Inferior parietal cortex (tissue), 1 donor: ENCODE results near the gene WDR27.

Experiments
- DNase-seq: peaks from one replicate; pipeline ENCODE4 v3.0.0-alpha.2; 2016; ENCODE audit errors: extremely low spot score

Gene WDR27

DNA sequence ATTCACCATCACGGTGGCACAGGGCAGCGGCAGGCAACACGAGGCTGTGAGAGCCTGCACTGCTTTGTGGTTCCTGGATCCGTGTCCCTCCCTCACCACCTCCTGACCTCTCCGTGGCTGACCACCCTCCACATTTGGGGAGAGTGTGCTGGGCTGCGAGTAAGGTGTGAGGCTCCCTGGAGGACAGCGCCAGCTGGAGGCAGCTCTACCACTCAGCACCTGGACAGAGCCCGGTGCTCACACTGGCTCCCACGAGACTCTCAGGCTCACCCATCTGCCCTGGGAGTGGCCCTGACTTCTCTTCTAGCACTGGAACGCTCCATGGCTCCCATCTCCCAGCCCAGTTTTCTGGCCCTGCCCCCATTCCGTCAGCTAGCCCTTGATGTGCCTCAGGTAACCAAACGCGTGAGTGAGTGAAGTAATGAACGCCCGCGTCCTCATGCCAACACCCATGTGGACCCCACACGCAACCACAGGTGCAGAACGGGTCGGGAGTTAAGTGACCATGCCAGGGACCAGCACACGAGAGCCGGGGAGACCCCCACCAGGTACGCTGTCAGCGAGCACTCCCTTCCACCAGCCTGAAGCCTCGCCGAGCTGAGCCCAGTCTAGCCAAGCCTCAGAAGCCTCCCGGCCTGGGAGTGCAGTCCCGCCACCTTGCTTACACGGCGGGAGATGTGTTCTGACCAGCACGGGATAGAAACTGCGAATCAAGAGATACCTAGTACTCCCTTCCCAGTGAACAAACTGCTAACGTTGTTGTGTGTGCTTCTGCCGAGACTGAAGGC lies 137.2 kb downstream of the WDR27 start:
- no peak for DNase-seq

DNA sequence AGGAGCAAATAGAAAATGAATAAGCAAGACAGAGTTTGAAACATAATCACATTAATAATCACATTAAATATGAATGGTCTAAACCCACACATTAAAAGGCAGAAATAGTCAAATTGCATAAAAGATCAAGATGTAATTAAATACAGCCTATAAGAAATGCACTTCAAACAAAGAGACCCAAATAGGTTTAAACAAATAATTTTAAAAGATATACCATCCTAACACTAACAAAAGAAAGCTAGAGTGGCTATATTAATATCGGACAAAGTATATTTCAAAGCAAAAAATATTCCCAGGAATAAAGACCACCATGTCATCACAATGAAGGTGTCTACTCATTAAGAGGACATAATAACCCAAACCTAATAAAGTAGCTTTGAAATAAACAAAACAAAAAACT lies 140.2 kb downstream of the WDR27 start:
- DNase-seq = no peak

DNA sequence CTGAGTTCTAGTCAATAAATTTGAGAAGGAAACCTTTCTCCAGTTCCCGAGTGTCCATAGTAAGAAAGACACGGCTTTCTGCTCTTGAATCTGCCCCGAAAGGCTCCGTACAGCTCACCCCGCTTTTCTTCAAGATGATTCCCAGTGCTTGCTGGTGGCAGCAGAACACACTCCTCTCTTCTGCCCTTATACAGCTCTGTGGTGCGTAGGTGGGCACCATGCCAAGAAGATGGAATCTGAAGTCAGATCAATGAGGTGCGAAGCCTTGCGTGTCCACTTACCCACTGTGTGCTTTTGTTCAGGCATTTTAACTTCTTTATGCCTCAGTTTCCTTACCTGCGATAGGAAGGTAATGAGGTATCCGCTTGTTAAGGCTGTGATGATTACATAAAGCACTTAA lies 142.2 kb downstream of the WDR27 start:
- DNase-seq = no peak

DNA sequence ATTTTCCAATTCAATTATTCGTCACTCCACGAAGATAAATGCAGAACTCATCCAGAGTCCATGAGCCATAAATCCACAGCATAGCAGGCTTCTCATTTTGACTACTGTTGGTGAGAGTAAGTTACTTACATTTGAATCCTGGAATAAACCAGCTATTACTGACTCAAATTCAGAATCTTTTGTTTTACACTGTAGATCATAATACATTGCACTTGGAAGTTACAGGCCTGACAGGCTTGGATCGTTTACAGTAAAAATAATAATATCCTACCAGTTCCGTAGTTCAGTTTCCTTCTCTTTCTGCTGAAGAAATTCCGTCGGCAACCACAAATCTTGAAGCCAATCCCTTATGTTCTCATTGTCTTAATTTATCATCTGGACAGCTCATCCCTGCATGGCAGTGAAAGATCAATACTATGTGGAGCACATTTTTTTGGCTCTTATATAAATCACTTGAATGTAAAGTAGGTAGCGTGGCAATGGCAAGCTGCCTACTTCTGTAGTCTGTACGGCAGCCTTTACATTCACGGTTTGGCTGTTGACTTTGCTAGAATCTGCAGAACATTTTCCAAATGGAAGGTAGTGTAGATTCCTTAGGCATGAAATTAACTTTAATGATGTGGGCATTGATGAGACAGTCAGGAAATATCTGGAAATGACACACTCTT lies 142.9 kb downstream of the WDR27 start:
- no peak for DNase-seq

DNA sequence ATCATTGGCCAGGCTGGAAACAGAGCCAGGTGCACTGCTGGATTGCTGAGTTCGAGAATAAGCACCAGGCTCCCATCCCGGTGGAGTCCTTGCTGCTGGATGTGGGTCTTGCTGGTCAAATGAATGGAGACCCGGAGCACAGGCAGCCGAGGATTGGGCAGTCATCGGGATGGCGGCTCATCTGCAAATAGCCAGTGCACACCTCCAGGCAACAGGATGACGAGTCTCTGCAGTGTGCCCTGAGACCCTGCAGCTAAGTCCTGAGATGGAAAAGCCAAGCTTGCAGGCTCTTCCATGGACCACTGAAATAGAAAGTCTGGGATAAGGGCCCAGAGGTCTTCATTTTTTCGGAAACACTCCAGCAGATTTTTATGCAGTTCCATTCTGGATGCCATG lies 143.5 kb downstream of the WDR27 start:
- no peak for DNase-seq

DNA sequence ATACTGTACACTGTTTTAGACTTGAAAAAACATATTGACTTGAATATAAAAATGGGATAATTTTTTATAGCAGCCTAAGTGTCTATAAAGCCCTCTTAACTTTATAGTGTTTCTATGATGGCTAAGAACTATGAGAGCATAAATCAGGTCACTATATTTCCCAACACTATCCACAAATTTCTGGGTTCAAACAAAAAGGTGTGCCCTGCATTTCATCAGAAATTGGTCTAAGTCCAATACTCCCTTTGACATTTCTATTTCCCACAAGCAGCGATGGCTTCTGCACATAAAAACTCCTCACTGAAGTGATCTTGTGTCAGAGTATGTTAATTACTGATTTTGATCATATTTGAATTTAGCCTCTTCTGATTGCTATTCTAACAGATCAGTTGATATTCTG lies 143.9 kb downstream of the WDR27 start:
- DNase-seq = no peak

DNA sequence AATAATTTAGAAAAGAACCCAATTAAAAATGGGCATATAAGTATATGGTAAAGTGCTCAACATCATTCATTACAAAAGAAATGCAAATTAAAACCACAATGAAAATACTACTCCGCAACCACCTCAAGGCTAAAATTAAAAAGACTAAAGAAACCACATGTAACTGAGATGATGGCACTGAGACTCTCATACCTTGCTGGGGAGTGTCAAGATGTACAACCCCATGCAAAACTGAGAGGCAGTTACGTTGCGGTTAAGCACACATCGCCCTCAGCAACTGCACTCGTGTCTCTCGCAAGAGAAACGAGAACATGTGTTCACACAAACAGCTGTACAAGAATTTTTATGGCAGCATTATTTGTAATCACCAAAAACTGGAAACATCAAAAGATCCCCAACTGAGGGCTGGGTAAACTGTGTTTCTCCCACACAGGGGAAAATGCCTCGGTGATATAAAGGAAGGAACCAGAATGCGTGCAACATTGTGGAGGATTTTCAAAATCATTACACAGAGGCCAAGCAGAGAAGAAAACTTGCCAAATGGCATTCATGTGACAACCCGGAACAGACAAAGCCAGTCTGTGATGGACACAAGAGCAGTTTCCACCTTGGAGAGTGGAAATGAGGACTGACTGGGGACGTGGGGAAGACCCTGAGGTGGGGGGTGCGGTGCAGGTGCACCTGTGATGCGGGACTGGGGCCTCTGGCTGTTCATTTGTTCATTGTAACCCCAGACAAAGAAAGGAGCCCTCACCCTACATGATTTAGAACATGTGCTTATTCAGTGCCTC lies 144.9 kb downstream of the WDR27 start:
- no peak for DNase-seq

DNA sequence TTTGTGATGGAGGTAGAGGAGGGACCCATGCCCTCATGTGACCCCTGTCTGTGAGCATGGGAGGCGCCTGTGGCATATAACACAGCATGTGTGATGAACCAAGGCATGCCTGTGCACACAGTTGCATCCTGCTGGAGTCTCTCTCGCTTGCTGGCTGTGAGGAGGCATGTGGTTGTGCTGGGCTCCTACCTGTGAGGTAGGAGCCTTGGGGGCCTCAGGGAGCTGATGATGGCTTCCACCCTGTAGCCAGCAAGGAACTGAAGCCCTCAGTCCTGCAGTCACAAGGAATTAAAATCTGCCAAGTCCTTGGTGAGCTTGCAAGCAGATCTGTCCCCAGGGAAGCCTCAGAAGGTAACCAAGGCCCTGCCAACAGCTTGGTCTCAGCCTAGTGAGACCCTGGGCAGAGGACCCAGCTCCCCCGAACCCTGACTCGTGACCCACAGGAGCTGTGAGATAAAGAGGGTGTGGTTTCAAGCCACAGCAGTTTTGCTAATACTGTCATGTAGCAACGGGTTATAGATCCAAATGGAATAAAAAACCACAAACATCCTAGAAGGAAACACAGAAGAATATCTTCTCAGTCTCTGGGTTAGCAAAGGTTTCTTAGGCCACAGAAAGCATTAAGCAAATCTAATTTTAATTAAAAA lies 145.7 kb downstream of the WDR27 start:
- no peak for DNase-seq

DNA sequence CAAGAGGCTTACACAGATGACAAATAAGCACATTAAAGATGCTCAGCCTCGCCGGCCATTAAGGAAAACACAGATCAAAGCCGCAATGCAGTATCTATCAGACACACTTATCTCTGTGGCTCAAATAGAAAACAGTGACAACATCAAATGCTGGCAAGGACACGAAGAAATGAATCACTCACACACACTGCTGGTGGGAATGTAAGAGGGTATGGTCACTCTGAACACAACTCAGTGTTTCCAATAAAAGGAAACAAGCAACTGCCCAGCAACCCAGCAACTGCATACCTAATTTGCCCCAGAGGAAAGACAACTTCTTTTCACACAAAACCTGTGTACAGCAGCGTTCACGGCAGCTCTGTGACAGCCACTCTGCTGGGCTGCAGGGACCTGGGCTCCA lies 155.8 kb downstream of the WDR27 start:
- DNase-seq = no peak

DNA sequence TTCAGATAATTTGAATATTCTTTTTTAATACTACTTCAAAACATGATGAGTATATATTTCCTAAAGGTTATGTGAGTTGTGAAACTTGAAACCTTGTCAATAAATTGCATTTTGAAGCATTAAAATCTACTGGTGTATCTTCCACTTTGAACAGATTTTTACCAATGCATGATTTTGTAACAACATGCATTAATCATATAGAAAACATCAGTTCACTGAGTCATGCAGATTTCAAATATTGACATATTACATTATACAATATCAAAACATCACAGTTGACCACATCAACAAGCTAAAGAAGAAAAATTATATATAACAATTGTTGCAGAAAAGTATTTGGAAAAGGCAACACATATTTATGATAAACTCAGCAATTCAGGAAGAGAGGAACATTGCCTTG lies 158.1 kb downstream of the WDR27 start:
- no peak for DNase-seq

DNA sequence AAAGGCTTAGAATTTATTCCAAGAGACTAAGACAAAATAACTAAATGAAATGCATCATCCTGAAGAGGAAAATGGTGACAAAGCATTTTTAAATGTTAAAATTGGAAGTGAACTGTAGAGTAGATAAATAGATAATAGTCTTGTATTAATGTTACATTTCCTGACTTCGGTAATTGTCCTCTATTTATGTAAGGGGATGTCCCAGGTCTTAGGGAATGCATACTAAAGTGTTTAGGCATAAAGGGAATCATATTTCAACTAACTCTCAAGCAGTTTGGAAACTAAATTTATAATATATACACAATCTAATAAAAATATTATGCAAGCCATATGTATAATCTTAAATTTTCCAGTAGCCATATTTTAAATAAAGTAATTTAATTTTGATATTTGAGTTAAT lies 159.3 kb downstream of the WDR27 start:
- no peak for DNase-seq

DNA sequence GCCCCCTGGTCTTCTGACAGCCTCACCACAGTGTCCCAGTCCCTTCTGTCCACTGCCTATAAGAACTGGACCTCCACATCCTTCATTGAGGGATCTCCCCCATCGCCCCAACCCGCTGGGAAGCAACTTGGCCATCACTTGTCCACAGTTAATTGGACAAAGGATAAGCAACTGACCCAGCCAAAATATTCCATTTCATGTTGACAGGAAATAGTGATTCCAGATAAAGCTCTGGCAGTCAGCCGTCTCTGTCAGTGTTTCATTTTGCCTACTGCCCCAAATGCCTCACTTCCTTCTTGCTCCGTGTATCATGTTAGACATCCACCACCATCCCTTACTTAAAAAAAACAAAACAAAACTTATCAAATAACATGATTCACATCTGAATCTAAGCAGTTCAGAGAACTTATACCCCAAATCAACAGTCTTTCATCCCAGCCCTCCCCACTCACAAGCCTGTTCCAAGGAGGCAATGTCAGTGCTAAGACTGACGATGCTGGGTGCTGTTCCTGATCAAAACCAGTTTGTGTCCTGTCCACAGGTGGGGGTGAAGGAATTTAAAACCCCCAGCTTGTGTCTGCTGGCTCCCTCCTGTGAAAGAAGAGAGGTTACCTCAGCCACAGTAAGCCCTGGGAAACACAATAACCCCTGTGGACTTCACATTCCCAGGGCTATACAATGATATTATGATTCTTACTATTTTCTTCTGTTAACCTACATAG lies 162.5 kb downstream of the WDR27 start:
- DNase-seq = no peak

DNA sequence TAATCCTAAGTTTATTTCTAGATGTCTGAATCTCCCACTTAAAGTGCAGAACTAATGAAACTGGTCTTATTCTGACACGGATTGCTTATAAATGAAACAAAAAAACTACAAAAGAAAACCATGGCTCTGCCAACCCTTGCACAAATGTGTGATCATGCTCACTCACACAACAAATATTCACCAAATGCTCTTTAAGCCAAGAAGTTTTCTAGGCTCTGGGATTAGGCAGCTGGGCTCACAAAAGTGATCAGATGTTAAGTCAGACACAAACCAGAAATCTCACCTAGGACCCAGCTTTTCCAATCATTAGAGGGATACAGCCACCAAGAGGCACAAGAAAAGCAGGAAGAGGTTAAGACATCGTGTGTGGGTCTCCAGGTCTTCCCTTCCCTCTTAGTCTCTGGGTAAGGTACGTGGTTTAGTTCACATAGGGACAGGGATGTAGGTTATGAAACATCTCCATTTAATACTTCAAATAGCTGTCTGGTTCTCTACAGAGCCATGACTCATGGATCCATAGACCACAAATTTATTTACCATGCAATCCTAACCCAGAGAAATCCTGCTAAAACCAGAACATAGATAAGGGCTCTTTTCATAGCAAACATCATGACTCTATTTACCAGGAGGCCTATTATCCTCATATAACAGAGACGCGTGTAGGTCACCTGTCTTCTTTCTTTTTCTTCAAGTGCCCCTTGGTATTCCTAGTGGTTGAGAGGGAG lies 165.2 kb downstream of the WDR27 start:
- DNase-seq = no peak

DNA sequence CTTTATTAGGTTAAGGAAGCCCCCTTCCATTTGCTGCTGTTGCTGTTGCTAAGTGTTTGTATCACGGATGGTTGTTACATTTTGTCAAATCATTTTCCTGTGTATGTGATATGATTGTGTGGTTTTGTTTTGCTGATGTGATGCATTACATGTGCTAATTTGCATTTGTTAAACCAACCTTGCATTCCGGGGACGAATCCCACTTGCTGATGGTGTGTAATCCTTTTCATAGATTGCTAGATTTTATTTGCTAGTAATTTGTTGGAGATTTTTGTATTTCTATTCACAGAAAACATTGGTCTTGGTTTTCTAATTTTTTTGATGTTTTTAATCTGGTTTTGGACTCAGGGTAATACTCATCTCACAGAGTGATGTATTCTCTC lies 167.8 kb downstream of the WDR27 start:
- no peak for DNase-seq

DNA sequence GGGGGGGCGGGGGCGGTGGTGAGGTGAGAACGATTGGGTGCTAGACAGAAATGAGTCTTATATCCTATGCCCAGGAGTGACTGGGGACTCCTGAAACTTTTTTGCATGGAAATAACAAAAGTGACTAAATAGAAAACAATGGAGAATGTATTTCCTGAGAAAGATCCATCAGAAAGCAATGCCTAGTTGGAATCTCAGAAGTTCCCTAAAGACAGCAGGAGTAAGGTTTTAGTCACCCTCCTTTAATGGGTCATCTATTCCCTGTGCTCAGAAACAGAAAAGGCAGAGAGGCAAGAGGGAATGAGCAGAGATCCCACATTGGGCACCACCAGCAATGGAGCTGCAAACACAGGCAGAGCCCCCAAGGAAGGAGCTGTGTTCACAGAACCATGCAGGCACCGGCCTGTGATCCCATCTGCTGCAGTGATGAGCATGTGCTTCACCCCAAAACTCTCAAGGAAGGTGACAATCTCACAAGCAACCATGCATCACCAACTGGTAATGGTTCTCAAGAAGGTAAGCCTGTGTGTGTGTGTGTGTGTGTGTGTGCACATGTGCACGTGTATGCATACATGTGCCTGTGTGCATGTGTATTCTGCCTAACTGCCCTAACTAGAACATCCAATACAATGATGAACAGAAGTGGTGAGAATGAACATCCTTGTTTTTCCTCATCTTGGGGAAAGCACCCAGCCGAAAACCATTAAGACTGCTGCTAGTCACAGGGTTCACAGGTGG lies 168.4 kb downstream of the WDR27 start:
- no peak for DNase-seq

DNA sequence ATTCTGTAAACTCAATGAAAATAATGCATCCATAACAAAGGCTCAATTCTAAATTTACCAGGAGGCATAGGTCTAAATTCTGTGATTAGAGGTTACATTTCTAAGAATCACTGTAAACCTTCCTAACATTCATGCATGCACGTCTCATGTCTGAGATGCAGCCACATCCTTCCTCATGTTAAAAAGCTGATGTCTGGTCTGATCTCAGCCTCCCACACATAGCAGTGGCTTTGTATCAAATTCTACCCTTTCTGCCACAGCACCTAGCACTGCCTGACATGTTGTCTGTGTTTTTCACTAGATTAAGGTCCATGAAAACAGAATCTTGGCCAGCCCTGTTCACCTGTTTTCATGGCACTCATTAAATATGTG lies 171.1 kb downstream of the WDR27 start:
- no peak for DNase-seq

DNA sequence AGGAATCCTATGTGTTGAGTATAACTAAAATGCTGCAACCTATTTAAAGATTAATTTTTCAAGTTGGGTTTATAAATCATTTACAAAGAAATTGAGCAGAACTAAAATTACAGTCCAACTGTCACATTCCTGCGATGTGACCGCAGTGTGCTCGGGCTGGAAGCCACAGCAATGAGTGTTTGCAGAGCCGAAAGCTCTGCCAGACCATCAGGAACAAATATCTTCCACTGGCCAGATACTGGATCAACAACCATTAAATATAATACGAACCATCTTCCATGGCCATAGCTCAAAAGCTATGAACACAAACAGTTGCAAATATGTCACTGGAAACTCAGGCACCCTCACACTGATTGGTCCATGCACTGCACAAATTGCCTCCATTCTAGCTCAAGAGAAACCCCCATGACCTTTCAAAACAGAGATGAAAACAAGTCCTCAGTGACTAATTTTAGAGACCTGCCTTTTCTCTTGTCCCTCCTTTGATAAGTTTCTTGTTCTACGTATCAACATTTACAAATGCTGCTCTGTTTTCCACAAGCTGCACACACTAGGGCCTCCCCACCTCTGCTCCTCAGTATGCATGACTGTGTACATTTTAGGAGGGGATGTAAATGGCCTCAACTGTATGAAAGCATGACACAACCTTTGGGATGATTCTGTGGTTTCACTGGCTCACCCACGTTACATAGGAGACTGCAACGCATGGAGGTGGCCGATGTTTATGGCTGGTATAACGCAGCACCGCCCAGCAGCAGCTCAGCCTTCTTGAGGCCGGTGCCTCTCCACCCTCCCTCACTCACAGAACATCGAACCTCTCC lies 171.7 kb downstream of the WDR27 start:
- no peak for DNase-seq

DNA sequence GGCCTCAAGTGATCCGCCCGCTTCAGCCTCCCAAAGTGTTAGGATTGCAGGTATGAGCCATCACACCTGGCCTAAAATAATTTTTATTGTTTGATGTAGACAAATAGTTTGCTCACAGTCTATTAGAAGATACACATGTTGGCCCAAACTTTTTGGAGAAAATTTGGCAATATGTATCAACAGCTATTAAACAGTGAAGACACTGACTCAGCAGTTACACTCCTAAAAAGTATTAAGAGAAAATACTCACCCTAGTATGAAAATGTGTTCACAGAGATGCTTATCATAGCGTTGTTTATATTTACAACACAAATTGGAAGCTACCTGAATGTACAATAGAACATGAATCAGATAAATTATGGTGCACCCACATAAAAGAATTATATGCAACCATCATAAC lies 173.1 kb downstream of the WDR27 start:
- DNase-seq = no peak

DNA sequence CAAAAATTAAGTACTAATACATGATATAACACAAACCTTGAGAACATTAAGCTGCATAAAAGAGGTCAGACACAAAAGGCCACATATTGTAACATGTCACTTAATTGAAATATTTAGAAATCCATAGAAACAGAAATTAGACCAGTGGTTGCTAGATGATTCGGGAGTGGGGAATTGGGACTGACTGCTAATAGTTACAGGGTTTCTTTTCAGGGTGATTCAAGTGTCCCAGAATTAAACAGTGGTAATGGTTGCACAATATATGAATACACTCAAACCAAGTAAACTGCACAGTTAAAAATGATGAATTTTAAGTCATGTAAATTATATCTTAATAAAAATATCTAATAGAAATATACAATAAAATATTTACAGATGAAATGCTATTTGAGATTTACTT lies 174.5 kb downstream of the WDR27 start:
- no peak for DNase-seq

DNA sequence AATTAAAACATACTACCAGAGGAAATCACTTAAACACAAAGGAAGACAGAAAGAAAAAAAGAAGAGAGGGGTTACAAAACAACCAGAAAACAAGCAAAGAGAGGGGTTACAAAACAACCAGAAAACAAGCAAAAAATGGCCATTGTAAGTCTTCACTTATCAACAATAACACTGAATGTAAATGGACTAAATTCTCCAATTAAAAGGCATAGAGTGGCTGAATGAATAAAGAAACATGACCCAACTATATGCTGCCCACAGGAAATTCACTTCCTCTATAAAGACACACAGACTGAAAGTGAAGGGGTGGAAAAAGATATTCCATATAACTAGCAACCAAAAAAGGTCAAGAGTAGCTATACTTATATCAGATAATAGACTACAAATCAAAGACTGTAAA lies 180.0 kb downstream of the WDR27 start:
- no peak for DNase-seq
